DLD1 (cell line): ENCODE data around the gene CRELD2.

Experiments
- in situ Hi-C: cut with HindIII; loops from 2 replicates; pipeline ENCODE4 v1.10.0; 2017; ENCODE audit warnings: low sequenced_read_pairs

Gene CRELD2, protein sequence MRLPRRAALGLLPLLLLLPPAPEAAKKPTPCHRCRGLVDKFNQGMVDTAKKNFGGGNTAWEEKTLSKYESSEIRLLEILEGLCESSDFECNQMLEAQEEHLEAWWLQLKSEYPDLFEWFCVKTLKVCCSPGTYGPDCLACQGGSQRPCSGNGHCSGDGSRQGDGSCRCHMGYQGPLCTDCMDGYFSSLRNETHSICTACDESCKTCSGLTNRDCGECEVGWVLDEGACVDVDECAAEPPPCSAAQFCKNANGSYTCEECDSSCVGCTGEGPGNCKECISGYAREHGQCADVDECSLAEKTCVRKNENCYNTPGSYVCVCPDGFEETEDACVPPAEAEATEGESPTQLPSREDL

DNA sequence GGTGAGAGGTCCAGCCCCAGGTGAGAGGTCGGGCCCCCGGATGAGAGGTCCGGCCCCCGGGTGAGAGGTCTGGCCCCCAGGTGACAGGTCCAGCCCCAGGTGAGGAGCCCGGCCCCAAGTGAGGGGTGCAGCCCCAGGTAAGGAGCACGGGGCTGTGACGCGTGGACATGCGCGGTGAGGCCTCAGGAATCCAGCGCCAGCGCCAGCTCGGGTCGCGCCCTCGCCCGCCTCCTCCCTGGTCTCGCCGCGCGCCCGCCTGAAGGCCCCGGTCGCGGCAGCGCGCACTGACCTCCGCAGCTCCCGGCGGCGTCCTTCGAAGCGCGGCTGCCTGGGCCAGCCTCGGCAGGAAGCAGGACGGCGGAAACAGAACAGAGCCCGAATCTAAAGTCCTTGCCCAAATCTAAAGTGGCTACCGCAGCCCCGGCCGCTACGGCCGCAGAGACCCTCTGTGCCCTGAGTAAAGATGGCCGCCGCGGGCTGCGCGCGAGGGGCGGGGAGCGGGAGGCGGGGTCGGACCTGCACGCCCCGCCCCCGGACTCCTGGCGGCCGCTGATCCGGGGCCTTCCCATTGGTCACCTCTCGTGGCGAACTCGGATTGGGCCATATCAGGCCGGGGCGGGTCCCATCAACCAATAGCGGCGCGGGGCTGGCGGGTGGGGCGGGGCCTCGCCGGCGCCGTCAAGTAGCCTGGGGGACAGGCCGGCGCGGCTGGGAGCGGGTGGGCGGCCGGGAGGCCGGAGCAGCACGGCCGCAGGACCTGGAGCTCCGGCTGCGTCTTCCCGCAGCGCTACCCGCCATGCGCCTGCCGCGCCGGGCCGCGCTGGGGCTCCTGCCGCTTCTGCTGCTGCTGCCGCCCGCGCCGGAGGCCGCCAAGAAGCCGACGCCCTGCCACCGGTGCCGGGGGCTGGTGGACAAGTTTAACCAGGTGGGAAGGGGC lies at the start of gene CRELD2, which contains the start of gene ALG12:
TSS of gene CRELD2 (plus strand) at position 661 of the 937 bp plus-strand sequence. CDS start at position 797, 136 bp downstream.
TSS of gene ALG12 (minus strand) at position 465 of the 937 bp plus-strand sequence. CDS start 4,673 bp downstream, outside the sequence.
- in situ Hi-C loops, result loop anchor here (25.0 kb wide), 1 partner anchor 94 kb away; the partner anchor contains the start of gene IL17REL

DNA sequence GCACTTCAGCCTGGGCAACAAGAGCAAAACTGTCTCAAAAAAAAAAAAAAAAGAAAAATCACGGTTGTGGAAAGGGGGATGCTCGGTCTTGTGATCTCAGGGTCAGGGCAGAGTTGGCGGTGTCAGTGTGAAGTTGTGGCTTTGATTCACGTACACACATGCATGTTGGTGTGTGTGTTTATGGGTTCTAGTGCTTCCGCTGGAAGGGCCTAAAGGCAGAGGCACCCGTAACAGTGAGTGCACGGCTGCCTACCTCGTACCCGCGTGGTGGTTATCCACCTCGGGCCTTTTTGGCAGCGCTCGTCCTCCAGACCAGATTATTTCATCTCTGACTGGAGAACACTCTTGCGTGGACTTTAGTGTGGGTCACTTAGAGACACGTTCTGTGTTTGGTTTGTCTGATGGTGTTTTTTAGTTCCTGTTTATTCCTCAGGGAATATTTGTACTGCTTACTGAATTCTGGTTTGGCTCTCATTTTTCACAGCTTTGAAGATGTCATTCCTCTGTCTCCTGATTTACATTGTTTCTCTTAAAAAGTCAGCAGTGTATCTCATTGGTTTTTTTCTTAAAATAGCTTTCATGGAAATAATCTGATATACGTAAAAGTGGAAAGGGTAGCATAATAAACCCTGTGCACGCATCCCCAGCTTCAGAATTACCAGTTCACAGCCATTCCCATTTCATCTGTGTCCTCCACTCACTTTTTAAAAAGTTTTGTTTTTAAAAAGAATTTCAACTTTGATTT lies 49.2 kb upstream of the CRELD2 start:
- in situ Hi-C loops, result no loop called here

DNA sequence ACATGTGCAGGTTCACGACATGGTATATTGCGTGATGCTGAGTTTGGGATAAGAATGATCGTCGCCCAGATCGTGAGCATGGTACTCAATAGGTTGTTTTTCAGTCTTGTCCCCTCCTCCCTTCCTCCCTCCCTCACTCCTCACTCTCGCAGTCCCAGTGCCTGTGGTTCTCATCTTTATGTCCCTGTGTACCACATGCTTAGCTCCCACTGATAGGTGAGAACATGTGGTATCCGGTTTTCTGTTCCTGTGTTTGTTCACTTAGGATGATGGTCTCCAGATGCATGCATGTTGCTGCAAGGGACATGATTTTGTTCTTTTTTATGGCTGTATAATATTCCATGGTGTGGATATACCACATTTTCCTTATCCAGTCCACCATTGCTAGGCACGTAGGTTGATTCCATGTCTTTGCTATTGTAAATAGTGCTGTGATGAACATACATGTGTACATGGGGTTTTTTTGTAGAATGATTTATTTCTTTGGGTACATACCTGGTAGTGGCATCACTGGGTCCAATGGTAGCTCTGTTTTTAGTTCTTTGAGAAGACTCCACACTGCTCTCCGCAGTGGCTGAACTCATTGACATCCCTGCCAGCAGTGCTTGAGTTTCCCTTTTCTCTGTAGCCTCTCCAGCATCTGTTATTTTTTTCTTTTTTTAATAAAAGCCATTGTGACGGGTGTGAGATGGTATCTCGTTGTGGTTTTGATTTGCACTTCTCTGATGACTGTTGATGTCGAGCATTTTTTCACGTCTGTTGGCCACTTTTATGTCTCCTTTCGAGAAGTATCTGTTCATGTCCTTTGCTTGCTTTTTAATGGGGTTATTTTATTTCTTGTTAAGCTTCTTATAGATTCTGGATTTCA lies 48.4 kb upstream of the CRELD2 start:
- in situ Hi-C loops, result loop anchor here (10.0 kb wide), 1 partner anchor 75 kb away; no protein-coding TSS in a partner anchor

DNA sequence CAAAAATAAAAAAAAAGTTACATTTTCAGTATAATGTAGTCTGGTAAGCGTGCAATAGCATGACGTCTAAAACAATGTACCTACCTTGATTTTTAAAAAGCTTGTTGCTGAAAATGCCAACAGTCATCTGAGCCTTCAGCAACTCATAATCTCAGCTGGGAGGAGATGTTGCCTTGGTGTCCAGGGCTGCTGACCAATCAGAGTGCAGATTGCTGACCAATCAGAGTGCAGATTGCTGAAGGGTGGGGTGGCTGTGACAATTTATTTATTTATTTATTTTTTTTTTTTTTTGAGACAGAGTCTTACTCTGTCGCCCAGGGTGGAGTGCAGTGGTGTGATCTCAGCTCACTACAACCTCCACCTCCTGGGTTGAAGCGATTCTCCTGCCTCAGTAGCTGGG lies 47.0 kb upstream of the CRELD2 start:
- in situ Hi-C loops, result loop anchor here (10.0 kb wide), 1 partner anchor 77 kb away; no protein-coding TSS in a partner anchor

DNA sequence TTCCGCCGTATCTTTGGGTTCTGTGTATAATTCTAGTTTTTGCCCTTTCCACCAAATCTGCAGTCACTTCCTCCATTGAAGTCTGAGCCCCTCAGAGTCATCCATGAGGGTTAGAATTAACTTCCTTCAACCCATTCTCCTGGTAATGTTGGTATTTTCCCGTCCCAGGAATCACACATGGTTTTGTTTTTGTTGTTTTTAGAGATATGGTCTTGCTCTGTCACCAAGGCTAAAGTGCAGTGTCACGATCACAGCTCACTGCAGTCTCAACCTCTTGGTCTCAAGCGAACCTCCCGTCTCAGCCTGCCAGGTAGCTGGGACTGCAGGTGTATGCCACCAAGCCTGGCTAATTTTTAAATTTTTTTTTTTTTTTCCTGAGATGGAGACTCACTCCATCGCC lies 46.1 kb upstream of the CRELD2 start:
- in situ Hi-C loops, result loop anchor here (10.0 kb wide), 1 partner anchor 78 kb away; no protein-coding TSS in a partner anchor

DNA sequence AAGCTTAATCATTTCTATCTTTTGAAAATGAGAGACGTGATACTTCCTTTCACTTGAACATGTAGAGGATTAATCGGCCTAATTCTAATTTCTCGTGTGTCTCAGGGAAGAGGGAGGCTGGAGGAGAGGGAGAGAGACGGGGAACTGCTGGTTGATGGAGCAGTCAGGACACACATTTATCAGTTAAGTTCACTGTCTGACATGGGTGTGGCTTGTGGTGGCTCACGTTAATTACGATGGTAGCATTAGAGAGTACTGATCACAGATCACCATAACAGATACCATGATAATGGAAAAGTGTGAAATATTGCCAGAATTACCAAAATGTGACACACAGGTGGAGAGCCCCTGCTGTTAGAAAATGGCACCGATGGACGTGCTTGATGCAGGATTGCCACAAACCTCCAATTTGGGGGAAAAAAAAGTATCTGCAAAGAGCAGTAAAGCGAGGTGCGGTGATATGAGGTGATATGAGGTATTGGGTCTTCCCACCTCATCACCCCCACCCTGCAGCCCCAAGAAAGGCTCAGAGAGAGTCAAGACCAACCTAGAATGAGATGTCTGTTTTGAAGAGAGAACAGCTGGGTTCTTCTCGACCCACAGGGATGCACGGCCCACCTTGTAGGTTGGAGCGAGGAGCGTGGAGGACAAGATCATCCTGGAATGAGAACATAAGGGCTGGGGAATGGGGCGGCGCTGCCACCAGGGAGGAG lies 45.0 kb upstream of the CRELD2 start:
- in situ Hi-C loops, result loop anchor here (10.0 kb wide), 1 partner anchor 79 kb away; no protein-coding TSS in a partner anchor

DNA sequence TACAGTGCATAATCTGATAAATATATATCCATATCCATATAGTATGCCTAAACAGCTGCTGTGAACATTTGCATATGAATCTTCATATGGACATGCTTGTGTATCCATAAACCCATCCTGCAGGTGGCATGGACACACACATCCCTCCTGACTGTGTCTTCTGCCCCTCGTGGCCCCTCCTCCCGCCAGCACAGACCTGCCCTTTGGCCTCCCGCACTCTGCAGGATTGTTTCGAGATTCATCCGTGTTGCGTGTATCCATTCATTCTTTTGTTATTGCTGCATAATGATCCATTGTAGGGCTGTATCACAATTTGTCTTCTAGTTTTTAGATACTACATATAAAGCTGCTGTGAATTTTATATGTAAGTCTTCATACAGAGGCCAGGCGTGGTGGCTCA lies 40.8 kb upstream of the CRELD2 start:
- in situ Hi-C loops, result loop anchor here (10.0 kb wide), 1 partner anchor 83 kb away; no protein-coding TSS in a partner anchor

DNA sequence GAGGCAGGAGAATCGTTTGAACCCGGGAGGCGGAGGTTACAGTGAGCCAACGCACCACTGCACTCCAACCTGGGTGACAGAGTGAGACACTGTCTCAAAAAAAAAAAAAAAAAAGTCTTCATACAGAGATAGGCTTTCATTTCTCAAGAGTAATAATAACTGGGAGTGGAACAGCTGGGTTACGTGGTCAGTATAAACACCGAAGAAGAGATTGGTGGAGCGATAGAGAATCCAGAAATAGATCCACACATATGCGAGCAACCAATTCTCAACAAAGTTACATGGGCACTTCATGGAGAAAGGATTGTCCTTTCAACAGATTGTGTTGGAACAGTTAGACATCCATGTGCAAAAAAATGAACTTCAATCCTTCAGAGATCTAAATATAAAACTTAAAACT lies 40.2 kb upstream of the CRELD2 start:
- in situ Hi-C loops, result loop anchor here (10.0 kb wide), 1 partner anchor 83 kb away; no protein-coding TSS in a partner anchor

DNA sequence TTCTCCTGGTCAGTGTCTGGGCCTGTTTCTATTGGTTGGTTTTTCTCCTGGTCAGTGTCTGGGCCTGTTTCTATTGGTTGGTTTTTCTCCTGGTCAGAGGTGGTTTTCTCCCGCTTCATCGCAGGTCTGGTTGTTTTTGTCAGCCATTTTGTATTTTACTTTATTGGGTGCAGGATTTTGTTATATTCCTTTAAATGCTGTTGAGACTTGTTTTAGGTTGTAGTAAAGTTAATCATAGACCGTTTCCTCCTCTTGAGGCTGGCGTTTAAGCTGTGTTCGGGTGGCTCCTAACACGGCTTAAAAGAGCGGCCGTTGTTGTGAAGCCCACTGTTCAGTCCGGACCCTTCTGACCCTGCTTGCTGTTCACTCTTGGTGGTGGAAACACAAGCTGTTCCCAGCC lies 38.6 kb upstream of the CRELD2 start:
- in situ Hi-C loops, result loop anchor here (10.0 kb wide), 1 partner anchor 85 kb away; no protein-coding TSS in a partner anchor

DNA sequence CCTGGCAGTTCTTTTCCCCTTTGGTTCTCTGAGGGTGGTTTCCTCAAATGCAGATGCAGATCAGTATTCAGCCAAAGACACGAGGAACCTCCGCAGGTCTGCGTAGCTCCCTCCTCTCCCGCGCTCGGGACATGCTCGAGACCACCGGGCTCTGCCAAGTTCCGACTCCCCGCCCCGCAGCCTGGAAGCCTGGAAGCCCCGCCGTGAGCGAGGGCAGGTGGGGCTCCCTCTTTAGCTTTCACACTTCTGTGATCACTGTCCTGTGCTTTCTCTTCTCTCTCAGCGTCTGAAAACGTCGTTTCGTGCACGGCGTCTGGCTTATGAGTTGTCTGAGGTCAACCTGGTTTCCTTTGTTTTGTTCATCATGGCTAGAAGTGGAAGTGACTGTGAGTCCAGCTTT lies 38.2 kb upstream of the CRELD2 start:
- in situ Hi-C loops, result no loop called here

DNA sequence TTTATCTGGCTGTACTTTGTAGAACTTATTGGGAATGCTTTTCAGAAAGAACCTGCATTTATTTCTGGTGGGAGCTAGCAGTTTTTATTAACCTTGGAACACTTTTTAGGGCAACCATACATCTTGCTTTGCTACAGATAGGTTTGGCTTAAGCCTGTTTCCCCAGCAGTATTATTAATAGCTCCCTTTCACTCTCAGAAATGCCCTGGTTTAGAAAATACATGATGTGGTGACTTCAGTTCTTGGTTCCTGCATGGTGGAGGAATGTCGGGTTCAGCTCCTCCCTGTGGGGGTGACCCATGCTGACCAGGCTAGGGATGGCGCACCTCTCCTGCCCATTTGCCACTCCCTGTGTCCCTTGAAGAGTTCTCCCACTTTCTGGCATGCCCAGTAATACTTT lies 36.6 kb upstream of the CRELD2 start:
- in situ Hi-C loops, result no loop called here

DNA sequence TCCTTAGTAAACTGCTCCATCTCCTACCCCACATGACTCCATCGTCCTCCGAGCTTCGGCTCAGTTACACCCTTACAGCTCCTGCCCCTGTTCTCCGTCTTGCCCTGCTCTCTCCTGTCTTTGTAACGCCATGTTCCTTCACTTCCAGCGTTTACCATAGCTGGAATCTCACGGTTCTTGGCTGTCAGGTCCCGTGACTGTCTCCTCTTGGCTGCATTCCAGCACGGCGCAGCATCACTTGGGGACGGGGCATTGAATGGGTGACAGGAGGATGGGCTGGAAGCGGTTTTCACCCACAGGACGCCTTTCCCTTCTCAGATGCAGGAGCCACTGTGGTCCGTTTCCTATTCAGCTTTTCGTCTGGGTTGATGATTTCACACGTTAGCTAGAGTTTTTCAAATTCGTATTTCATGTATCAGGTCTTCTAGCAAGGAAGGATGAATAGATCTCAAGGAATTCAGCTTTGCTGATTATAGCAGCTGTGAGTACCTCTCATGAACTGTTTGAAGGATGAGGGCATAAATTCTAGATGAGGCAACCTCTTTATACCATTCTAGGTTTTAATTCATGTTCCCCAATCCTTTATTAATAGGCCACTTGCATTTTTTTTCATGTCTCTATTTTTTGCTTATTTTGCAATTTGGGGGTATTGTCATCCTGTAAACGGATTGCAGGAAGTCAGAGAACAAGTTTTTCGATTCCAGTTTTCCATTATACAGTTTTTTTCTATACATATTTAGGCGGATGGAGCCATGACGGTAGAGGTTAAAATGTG lies 35.7 kb upstream of the CRELD2 start:
- in situ Hi-C loops, result no loop called here

DNA sequence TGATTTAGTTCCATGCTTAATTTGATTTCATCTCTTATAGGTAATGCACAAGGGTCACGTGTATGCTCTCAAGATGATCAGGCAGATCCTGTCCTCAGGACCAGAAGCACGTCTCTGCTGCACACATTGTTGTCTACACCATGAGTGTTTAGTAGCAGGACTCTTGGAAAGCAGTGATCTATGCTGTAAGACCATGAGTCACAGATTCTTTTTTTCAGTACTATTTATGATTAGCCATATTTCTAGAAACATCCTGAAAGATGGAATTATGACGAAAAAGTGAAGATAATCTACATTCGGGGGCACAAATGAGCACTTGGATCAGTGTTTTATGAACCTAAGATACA lies 35.2 kb upstream of the CRELD2 start:
- in situ Hi-C loops, result no loop called here

DNA sequence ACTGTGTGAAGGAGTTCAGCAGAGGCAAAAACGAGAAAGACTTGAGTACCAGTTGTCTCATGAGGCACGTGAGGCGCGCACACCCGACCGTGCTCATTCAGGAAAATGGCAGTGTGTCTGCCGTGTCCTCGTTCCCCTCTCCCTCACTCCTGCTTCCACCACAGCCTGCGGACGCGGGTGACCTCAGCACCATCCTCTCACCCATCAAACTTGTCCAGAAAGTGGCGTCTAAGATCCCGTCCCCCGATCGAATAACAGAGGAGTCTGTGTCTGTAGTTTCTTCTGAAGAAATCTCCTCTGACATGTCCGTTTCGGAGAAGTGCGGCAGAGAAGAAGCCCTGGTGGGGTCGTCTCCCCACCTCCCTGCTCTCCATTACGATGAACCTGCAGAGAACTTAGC lies 34.4 kb upstream of the CRELD2 start:
- in situ Hi-C loops, result no loop called here

DNA sequence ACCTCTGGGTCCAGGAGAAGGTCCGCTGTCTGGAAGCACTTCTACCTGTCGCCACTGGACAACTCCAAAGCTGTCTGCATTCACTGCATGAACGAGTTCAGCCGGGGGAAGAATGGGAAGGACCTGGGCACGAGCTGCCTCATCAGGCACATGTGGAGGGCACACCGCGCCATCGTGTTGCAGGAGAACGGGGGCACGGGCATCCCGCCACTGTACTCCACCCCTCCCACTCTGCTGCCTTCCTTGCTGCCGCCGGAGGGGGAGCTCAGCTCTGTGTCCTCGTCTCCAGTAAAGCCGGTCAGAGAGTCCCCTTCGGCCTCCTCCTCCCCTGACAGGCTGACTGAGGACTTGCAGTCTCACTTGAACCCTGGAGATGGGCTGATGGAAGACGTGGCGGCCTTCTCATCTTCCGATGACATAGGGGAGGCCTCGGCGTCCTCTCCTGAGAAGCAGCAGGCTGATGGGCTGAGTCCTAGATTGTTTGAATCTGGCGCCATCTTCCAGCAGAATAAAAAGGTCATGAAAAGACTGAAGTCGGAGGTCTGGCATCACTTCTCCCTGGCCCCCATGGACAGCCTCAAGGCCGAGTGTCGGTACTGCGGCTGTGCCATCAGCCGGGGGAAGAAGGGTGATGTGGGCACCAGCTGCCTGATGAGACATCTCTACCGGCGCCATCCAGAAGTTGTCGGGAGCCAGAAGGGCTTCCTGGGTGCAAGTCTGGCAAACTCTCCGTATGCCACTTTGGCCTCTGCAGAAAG lies 33.8 kb upstream of the CRELD2 start:
- in situ Hi-C loops, result no loop called here

DNA sequence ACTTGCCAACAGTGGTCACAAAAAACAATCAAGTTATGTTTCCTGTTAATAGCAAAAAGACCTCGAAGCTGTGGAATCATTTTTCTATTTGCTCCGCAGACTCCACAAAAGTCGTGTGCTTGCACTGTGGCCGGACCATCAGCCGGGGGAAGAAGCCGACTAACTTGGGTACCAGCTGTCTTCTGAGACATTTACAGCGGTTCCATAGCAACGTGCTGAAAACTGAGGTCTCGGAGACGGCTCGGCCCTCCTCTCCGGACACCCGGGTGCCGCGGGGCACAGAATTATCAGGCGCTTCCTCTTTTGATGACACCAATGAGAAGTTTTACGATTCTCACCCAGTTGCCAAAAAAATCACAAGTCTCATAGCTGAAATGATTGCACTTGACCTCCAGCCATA lies 33.2 kb upstream of the CRELD2 start:
- in situ Hi-C loops, result no loop called here

DNA sequence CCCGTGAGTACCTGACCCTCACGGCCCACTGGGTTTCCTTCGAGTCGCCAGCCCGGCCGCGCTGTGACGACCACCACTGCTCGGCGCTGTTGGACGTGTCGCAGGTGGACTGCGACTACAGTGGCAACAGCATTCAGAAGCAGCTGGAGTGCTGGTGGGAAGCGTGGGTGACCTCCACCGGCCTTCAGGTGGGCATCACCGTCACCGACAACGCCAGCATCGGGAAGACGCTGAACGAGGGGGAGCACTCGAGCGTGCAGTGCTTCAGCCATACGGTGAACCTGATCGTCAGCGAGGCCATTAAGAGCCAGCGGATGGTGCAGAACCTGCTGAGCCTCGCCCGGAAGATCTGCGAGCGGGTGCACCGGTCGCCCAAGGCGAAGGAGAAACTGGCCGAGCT lies 32.6 kb upstream of the CRELD2 start:
- in situ Hi-C loops, result no loop called here
